Ishikawa (cell line): ENCODE data around the gene P2RX6.

ENCODE experiments used
- CREB1 ChIP-seq: IDR thresholded peaks from 2 replicates; pipeline ENCODE4 v1.6.1; 2012; ENCODE audit warnings: low read depth
- EP300 ChIP-seq: IDR thresholded peaks from 2 replicates; pipeline ENCODE4 v1.6.1; 2012; ENCODE audit warnings: borderline replicate concordance
- FOXM1 ChIP-seq: IDR thresholded peaks from 2 replicates; pipeline ENCODE4 v1.6.1; 2012; ENCODE audit warnings: low read depth, borderline replicate concordance
- RAD21 ChIP-seq: IDR thresholded peaks from 2 replicates; pipeline ENCODE4 v1.6.1; 2012; ENCODE audit warnings: low read depth
- TAF1 ChIP-seq: IDR thresholded peaks from 2 replicates; pipeline ENCODE4 v1.6.1; 2012; ENCODE audit warnings: low read depth, mild to moderate bottlenecking
- YY1 ChIP-seq: IDR thresholded peaks from 2 replicates; pipeline ENCODE4 v1.6.1; 2012; ENCODE audit warnings: low read depth
- ZBTB7A ChIP-seq: IDR thresholded peaks from 2 replicates; pipeline ENCODE4 v1.6.1; 2012; ENCODE audit warnings: low read depth
- TF ChIP-seq, protein P1 (sequence below): IDR thresholded peaks from 2 replicates; pipeline ENCODE4 v1.6.1; 2012; ENCODE audit warnings: low read depth, mild to moderate bottlenecking
- TF ChIP-seq, protein P2 (sequence below): IDR thresholded peaks from 2 replicates; pipeline ENCODE4 v1.6.1; 2012
- TF ChIP-seq, protein P3 (sequence below): IDR thresholded peaks from 2 replicates; pipeline ENCODE4 v1.6.1; 2012

DNA sequence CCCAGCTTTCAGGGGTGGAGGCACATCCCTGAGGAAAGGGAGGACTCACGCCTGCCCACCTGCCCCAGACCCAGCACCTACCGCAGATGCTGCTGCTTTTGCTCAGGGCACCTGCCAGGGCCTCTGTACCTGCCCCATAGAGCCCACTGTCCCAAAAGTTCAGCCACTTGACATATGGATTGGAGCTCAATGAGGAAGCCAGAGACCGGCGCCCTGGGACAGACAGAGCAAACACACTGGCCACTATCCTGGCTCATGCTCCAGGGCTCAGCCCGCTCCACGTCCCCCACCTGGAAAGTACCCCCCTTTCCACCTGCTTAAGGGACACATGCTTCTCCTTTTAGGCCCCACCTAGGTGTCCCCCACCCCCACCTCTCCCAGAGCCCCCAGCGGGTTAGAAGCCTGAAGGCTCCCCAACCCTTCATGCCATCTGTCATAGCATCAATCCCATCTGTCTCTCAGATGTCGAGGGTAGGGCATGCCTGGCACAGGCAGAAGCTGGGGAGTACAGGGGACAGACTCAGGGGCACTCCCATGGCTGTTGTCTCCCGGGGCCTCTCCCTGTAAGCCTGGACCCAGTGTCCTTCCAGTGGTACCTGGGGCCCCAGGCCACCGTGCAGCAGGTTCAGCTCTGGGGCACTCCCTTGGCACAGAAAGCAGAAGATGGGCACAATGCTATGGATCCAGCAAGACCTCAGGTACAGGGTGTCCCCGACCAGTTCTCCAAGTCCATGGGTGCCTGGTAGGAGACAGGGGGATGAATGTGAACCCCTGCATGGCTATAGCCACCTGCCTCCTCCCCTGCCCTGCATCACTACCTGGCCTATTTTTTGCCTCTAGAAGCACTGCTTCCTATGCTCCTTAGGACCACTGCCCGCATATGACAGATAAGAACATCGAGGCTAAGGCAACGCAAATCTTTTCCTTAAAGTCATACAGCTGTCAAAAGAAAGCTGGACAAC is 2.2 kb upstream of the P2RX6 start:
- TF ChIP-seq, protein P1, sequence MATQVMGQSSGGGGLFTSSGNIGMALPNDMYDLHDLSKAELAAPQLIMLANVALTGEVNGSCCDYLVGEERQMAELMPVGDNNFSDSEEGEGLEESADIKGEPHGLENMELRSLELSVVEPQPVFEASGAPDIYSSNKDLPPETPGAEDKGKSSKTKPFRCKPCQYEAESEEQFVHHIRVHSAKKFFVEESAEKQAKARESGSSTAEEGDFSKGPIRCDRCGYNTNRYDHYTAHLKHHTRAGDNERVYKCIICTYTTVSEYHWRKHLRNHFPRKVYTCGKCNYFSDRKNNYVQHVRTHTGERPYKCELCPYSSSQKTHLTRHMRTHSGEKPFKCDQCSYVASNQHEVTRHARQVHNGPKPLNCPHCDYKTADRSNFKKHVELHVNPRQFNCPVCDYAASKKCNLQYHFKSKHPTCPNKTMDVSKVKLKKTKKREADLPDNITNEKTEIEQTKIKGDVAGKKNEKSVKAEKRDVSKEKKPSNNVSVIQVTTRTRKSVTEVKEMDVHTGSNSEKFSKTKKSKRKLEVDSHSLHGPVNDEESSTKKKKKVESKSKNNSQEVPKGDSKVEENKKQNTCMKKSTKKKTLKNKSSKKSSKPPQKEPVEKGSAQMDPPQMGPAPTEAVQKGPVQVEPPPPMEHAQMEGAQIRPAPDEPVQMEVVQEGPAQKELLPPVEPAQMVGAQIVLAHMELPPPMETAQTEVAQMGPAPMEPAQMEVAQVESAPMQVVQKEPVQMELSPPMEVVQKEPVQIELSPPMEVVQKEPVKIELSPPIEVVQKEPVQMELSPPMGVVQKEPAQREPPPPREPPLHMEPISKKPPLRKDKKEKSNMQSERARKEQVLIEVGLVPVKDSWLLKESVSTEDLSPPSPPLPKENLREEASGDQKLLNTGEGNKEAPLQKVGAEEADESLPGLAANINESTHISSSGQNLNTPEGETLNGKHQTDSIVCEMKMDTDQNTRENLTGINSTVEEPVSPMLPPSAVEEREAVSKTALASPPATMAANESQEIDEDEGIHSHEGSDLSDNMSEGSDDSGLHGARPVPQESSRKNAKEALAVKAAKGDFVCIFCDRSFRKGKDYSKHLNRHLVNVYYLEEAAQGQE = no peak
- TF ChIP-seq FOXM1 (no peak), EP300 (no peak), YY1 (no peak), CREB1 (no peak), TAF1 (no peak), RAD21 (no peak), ZBTB7A (no peak)
- TF ChIP-seq, protein P2, sequence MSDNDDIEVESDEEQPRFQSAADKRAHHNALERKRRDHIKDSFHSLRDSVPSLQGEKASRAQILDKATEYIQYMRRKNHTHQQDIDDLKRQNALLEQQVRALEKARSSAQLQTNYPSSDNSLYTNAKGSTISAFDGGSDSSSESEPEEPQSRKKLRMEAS = no peak
- TF ChIP-seq, protein P3, sequence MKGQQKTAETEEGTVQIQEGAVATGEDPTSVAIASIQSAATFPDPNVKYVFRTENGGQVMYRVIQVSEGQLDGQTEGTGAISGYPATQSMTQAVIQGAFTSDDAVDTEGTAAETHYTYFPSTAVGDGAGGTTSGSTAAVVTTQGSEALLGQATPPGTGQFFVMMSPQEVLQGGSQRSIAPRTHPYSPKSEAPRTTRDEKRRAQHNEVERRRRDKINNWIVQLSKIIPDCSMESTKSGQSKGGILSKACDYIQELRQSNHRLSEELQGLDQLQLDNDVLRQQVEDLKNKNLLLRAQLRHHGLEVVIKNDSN = no peak
